Measurements from ENCODE around the gene AAK1.

DNA sequence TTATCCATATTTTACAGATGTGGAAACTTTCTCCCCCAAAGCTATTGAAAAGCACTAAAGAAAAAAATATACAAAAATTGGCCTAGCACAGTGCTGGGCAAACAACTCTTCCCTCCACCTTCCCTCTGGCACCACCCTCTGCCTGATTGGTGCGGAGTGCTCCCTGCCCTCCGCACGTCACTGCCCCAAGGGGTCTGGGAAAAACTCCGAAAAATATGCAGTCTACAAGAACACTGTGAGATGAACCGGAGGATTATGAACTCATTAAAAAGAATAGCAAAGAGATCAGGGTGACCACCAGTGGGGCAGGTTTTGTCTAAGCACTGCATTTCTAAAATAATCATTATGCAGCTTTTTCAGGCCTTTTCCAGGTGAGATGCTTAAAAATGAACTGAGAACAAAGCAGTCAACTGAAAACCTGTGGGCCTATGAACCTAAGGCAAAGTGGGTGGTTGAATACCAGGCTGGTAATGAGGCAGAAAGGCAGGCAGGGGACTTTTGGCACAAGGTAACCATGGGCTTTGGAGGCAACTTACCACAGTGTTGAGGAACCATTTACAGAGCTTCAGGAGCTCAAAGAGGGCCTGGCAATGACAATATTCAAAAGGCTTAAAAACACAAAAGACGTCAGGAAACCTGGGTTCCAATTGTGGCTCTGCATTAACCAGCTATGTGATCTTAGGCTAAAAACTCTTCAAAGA, 57.5 kb downstream of the AAK1 start:
- TF ChIP-seq, protein P1, sequence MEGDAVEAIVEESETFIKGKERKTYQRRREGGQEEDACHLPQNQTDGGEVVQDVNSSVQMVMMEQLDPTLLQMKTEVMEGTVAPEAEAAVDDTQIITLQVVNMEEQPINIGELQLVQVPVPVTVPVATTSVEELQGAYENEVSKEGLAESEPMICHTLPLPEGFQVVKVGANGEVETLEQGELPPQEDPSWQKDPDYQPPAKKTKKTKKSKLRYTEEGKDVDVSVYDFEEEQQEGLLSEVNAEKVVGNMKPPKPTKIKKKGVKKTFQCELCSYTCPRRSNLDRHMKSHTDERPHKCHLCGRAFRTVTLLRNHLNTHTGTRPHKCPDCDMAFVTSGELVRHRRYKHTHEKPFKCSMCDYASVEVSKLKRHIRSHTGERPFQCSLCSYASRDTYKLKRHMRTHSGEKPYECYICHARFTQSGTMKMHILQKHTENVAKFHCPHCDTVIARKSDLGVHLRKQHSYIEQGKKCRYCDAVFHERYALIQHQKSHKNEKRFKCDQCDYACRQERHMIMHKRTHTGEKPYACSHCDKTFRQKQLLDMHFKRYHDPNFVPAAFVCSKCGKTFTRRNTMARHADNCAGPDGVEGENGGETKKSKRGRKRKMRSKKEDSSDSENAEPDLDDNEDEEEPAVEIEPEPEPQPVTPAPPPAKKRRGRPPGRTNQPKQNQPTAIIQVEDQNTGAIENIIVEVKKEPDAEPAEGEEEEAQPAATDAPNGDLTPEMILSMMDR (conservative IDR thresholded peaks at IDR 0.05; ENCODE audit: low read depth, low read length): no peak
- no peak for TF ChIP-seq EZH2 (IDR thresholded peaks at IDR 0.05; ENCODE audit: borderline replicate concordance, low read depth, low read length, poor library complexity, severe bottlenecking)

Data from A673 (cell line).